ENCODE results near the gene SOX6.

SOX6 gene

DNA sequence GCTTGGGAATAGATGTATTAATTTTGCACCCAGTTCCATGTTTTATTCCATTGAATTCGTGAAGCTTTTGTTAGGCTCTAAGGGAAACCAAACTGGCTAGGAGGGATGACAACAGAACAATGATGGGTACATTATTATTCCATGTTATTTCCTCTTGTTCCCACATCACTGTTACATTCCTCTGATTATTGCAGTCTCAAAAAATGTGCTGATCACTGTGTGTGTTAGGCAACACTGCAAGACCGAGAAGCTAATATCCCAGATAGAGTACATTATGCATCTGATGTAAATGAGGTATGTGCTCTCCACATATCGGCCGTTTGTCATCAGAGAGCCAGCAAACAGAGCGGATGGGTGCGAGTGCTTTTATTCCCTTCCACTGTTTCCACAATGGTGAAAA is 327.9 kb downstream of the SOX6 start:
- DNase-seq: no peak

GRCh38 chr11:16027621-16028020 is 328.7 kb downstream of the SOX6 start:
- no peak for DNase-seq

DNA sequence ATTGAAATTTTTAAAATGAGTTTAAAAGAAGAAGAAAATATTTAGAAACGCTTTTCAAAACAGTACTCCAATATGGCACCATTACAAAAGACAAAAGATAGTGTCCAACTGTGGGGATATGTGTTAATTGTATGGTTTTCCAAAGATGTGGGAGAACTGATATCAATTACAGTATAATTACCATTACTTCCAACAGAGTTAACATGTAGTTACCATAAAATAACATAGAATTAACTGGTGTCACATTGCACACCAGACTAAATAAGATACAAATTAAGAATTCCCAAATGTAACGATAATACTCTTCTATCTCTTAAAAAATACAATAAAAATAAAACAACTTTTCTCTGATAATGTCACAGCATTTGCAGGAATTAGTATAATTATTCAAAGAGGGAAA is 329.5 kb downstream of the SOX6 start:
- no peak for DNase-seq

GRCh38 chr11:16018931-16019330 is 337.4 kb downstream of the SOX6 start:
- no peak for DNase-seq

DNA sequence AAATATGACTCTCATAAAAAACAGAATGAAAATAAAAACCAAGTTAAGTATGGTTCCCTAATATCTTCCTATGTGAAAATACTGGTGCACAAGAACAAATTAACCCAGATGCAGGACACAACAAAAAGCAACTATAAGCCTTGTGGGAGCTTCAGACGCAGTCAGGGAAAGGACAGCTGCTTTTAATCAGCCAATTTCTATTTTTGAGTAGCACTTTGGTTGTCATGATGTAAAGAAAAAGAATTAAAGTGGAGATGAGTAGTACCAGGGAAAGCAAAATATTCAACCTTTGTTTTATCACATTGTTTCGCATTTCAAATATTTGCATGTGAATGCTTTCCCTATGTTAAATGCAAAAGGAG is 339.9 kb downstream of the SOX6 start:
- DNase-seq: no peak

GRCh38 chr11:16015741-16016467 is 340.4 kb downstream of the SOX6 start:
- DNase-seq: no peak

GRCh38 chr11:16013649-16014275 is 342.6 kb downstream of the SOX6 start:
- no peak for DNase-seq

GRCh38 chr11:16013242-16013641 is 343.1 kb downstream of the SOX6 start:
- DNase-seq: no peak

- no peak for DNase-seq
These were observed 344.1 kb downstream of the SOX6 start for GRCh38 chr11:16012125-16012751.

- no peak for DNase-seq
These were observed 344.9 kb downstream of the SOX6 start for GRCh38 chr11:16011396-16011795.

DNA sequence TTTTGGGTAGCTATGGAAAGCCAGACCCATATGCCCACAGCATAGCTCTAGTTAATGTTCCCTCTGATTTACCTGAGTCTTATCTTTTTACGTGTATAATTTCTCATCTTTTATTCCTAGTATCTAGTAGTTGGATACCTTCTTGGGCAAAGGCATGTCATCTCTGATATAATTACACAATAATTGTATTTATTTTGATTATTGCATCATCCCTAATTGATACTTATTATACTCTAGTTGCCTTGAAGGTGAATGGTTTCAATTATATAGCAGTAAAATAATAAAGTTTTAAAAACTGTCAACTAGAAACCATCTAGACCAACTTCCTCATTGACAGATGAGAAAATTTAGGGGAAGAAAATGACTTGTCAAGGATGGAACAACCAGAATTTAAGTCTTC is 347.3 kb downstream of the SOX6 start:
- DNase-seq: no peak

GRCh38 chr11:16007514-16007913 is 348.8 kb downstream of the SOX6 start:
- no peak for DNase-seq

- DNase-seq: no peak
These were observed 353.4 kb downstream of the SOX6 start for GRCh38 chr11:16002942-16003341.

DNA sequence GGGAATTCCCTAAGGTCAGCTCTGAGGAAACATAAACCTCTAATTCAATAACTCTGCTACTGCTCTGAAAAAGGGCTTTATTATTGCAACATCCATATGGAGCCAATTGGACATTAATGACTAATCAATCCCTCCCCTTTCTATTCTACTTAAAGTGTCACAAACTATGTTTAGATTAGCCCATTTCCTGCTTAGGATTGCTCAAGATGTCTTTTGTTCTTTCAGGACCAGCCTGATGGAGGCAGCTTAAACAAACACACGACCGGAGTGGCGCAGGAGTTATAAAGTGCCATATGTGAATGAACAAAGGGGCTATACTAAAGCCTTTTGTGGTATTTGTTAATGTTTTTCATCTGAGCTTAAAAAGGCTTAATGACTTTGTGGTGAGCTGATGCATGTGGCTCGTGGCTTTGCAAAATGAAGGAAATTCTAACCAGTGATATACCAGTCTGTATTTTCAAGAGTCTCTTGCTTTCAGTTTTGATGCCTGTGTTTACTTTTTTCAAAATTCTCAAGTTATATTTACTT is 354.4 kb downstream of the SOX6 start:
- peak; percentile 46 for DNase-seq

- DNase-seq: no peak
These were observed 355.2 kb downstream of the SOX6 start for GRCh38 chr11:16001044-16001568.

GRCh38 chr11:16000065-16000464 is 356.3 kb downstream of the SOX6 start:
- no peak for DNase-seq

GRCh38 chr11:15993345-15993744 is 363.0 kb downstream of the SOX6 start:
- no peak for DNase-seq

- no peak for DNase-seq
These were observed 365.1 kb downstream of the SOX6 start for GRCh38 chr11:15991215-15991614.

DNA sequence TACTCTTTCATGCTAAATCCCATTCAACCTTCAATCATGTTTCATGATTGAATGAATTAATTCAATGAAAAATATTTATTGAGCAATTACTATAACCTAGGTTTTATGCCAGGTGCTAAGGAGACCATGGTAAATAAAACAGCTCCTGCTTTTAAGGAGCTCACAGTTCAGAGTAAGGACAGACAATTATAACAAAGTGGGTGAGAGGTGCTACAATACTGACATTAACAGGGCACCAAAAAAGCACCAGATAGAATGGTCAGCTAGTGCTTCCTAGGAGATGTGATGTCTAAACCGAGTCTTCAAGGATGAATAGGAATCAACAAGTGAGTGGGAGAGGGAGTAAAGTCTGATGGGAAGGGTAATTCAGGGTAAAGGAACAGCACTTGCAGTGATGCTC is 366.7 kb downstream of the SOX6 start:
- no peak for DNase-seq

- DNase-seq: no peak
These were observed 367.6 kb downstream of the SOX6 start for GRCh38 chr11:15988693-15989231.

DNA sequence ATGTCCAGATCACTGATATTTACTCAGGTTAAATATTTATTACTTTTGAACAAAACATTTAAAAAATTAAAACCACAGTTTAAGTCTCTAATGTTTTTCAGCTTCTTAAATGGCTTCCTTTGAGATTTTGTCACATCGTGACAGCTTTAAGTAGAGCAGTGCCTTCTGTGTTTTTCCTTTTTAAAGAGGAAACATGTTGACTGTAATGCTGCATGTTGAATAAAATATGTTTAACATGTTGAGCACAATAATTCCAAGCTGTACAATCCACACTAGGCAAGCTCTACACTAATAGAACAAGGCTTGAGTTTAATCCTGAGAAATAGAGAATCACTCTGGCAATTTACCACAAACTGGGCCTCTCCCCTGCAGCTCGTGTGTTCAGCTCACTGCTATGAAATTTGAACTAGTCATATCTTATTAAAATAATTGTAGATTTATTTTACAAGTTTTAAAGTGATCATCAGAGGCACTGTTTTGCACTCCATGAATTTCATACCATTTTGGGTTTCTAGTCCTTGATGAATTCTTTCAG is 368.3 kb downstream of the SOX6 start:
- no peak for DNase-seq

GRCh38 chr11:15987046-15987445 is 369.3 kb downstream of the SOX6 start:
- DNase-seq: no peak

DNA sequence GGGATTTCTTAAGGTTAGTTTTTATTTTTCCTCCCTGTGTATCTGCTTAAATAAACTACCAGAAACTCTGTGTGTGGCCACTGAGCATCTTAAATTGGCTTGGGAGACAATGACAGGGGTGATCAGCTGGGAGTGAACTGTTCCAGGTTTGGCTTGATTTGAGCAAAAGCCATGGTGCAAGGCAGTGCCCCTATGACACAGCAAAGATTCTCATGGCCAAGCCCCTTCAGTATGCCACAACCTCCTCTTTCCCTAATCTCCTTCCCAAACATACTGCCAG is 370.5 kb downstream of the SOX6 start:
- no peak for DNase-seq
